NK-92 (cell line): ENCODE results near the gene HOXA4.

Experiments used
- DNase-seq: peaks from one replicate; lab custom pipeline; 2025; ENCODE audit not compliant: unreplicated experiment; lab: John Stamatoyannopoulos, UW

The HOXA4 gene

DNA sequence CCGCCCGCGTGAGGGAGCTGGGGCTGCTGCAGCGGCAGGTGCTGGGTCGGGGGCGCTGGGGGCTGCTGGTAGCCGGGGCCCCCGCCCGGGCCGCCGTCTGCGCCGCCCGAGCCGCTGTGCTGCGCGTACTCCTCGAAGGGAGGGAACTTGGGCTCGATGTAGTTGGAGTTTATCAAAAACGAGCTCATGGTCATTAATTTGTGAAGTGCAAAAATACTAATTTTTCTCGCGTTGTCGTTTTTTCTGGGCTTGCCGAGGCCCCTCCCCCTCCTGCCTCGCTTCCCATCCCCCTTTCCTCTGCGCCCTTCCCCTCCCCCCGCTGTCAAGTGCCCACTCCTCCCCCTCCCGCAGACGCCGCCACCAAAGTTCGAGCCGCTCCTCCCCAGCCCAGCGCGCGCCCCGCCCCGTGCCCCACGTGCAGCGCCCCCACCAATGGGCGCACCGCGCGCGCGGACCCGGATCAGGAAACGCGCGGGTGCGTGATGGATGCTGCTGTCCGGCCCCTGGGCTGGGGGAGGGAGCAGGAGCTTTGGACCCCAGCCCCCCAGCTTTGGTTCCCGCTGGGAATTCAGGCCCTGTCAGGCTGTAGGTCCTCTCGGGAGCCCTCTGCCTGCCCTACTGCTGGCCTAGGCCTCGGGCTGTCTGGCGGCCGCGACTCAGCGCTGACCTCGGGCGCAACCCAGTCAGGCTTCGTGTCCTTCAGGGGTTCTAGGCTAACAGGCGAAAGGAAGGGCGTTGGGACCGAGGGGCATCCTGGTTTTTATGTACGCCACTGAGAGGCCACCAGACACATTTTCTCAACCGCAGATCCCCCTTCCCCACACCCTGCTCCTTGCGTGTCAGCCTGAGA lies at the start of gene HOXA4:
Gene HOXA4, minus strand, starts transcription at position 218 of the 850 bp plus-strand sequence. Its CDS starts 24 bp downstream, at position 194.
- DNase-seq = no peak

DNA sequence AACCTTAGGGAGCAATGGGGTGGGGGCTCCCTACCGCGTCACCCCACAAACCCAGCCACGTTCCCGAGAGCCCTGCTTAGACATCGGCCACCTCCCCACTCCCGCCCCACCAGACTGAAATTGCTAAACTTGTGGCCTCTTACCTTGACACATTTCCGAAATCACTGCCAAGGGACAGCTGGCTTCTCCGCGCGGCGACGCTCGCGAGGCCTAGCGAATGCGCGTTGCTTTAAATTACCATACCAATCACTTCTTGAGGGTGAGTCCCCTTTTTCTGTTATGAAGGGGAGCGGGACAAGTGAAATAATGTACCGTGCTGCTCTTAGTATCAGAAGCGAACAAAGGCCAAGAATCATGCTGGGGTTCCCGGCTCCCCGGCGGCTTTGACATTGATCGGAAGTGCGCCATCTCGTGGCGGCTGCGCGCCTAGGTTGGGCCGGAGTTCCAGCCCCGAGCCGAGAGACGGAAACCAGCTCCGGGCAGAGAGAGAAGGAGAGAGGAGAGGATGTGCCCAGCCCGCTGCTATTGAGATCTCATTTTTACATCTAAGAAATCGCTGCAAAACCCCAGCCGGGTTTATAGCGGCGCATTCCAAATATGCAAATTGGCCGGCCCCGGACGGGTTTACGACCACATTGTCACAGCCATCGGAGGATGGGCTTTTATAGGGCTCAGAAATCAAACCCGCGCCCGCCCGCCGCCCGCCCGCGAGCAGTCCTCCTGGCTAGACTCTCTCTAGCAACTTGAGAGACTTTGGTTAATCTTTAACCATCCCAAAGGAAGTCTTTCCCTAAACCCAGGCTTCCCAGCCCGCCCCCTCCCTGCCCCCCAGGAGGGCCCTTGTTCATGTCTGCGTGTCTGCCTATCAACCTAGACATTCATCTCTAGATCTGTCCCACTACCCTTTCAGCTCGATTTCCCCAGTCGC lies 49.2 kb upstream of the HOXA4 start:
- no peak for DNase-seq

DNA sequence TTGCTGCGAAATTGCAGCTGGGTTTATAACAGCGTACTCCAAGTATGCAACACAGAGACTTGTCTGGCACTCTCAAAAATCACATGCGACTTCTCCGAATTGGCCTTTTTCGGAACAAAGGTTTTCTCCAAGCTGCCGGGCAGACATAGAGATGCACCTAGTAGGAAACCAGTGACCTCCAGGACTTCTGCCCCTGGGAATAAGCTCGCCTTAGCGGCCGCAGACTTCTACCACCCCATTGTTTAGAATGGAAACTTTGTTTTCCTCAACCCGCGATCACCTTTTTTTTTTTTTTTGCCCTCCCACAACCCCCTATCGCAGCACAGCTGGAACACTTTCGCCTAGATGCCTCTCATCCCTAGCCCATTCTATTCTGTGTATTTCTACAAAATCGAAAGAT lies 48.5 kb upstream of the HOXA4 start:
- DNase-seq = no peak

DNA sequence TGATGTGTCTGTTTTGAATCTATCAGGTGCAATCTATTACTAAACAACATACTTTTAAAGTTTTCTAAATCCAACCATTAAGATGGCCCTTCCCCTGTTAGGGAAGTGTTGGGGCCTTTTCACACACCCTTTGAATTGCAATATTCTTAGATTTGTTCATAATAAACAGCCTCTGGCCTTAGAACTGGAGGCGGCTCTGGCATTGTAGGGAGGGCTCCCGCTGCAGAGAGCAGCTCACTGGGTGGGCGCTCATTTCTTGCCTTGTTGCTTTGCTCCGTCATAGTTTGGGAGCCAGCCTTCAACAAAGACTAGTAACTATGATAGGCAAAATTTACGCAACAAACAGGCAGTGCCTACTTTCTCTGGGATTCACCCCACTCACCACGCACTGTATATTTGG lies 47.8 kb upstream of the HOXA4 start:
- DNase-seq = no peak

GRCh38 chr7:27177795-27178320 lies 47.3 kb upstream of the HOXA4 start:
- DNase-seq = no peak

GRCh38 chr7:27176962-27177794 lies 46.6 kb upstream of the HOXA4 start:
- no peak for DNase-seq

- DNase-seq = no peak
Measured at GRCh38 chr7:27176524-27176845, 45.9 kb upstream of the HOXA4 start.

- no peak for DNase-seq
Measured at GRCh38 chr7:27175626-27176523, 45.3 kb upstream of the HOXA4 start.

- no peak for DNase-seq
Measured at GRCh38 chr7:27174874-27175625, 44.5 kb upstream of the HOXA4 start.

GRCh38 chr7:27173956-27174873 lies 43.7 kb upstream of the HOXA4 start, which contains the start of gene HOXA10:
TSS of gene HOXA10 (minus strand) at chr7:27174320. CDS start at chr7:27174306, 14 bp downstream.
- no peak for DNase-seq

GRCh38 chr7:27173511-27173955 lies 43.0 kb upstream of the HOXA4 start:
- DNase-seq = no peak

DNA sequence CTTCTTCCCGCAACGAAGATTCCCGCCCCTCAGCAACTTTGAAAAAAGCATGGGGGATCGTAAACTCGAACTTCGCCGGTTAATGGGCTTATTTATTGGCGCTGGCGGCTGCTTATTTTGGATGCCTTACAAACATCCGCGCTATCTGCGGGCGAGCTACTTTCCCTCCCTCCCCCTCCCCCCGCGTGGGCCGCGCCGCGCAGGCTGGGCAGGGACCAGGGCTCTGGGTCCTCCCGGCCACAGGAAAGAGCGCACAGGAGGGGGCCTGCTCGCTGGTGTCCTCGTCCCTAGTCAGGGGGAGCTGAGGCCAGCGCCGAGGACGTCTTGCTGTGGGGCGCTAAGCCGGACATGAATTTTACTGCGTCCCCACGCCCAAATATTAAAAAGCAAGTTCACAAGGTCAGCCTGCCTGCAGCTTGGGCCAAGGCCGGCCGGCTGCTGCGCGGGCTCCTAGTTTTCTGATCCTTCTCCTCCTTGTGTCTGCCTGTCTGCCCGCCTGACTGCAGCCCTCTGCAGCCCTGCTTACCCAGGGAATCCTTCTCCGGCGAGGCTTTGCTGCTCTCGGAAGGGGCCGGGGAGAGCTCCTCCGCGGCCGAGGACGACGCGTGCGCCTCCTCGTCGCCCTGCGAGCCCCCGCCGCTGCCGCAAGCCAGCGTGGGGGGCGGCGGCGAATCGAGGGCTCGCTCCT lies 42.4 kb upstream of the HOXA4 start:
- DNase-seq = no peak

GRCh38 chr7:27172315-27172774 lies 41.8 kb upstream of the HOXA4 start:
- DNase-seq = no peak

GRCh38 chr7:27171637-27172314 lies 41.2 kb upstream of the HOXA4 start:
- DNase-seq = no peak

GRCh38 chr7:27171325-27171636 lies 40.7 kb upstream of the HOXA4 start:
- DNase-seq = no peak

DNA sequence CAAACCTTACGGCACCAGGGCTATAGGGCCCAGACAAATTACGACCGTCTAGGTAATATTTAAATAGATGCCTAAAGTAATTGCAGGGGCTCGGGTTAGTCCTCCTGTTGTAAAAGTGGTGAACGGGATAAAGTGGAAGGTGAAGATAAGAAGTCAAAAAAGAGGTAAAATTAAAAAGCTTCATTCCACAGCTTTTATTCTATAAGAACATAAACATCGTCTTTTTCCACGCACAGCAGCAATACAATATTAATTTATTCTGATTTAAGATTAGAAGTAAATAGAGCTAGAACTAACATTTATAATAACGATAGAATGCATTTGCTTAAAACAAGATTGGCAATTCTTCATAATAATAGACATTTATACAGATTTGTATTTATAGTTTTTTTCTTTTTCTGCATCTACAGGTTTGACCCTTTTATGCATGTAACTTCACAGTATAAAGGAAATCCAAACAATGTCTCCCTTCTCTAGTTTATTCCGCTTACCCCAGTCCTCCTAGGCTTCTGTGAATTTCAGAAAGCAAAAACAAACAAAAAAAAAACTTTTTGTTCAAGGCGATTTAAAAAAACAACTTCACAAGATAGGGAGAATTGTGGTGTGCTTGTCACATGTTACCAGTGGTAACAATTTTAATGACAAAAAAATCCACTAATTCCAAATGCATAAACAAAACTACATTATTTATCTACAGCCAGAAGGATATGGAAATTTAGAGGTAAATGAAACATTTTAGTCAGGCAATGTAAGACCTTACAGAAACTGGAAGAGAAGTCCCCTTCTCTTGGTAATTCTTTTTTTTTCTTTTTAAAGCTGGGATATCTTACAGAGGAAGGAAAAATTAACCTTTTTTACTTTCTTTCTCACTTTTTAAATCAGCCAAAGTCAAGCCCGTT lies 40.1 kb upstream of the HOXA4 start:
- no peak for DNase-seq
